RWPE2 (cell line): ENCODE results near the gene NAB2.

ENCODE experiments used
- ATAC-seq: fragments of 200-7000 bp; cut with Tn5 transposase; 3 replicates; pipeline ENCODE4 v1.9.1; 2021; ENCODE audit warnings: low read depth
- DNase-seq: peaks from one replicate; pipeline ENCODE4 v3.0.0-alpha.2; 2020; ENCODE audit warnings: low spot score
- H3K27ac ChIP-seq: fragments of 450-650 bp; 2 replicates; pipeline ENCODE4 v1.5.1; 2017; ENCODE audit warnings: mild to moderate bottlenecking; ENCODE audit not compliant: poor library complexity, severe bottlenecking
- H3K27me3 ChIP-seq: fragments of 250-450 bp; sonication (Bioruptor Pico); 2 replicates; pipeline ENCODE4 v1.5.1; 2021; ENCODE audit warnings: mild to moderate bottlenecking, moderate library complexity; ENCODE audit not compliant: insufficient read depth, poor library complexity, severe bottlenecking
- H3K36me3 ChIP-seq: fragments of 250-450 bp; sonication (Bioruptor Pico); 2 replicates; pipeline ENCODE4 v1.5.1; 2020; ENCODE audit warnings: low read depth, mild to moderate bottlenecking, moderate library complexity
- H3K4me1 ChIP-seq: fragments of 250-450 bp; sonication (Bioruptor Pico); 2 replicates; pipeline ENCODE4 v1.5.1; 2021; ENCODE audit warnings: mild to moderate bottlenecking, moderate library complexity; ENCODE audit not compliant: insufficient read depth, poor library complexity, severe bottlenecking
- H3K4me3 ChIP-seq: fragments of 250-450 bp; sonication (Bioruptor Pico); 2 replicates; pipeline ENCODE4 v1.5.1; 2021; ENCODE audit warnings: mild to moderate bottlenecking, moderate library complexity; ENCODE audit not compliant: severe bottlenecking
- H3K9me3 ChIP-seq: fragments of 250-450 bp; sonication (Bioruptor Pico); 2 replicates; pipeline ENCODE4 v1.5.1; 2021; ENCODE audit warnings: mild to moderate bottlenecking, moderate library complexity; ENCODE audit not compliant: severe bottlenecking
- TF ChIP-seq, protein P1 (sequence below): fragments of 450-650 bp; IDR thresholded peaks from one replicate; pipeline ENCODE4 v1.5.1; 2017; ENCODE audit warnings: mild to moderate bottlenecking, moderate library complexity; ENCODE audit not compliant: poor library complexity, severe bottlenecking

The NAB2 gene

DNA sequence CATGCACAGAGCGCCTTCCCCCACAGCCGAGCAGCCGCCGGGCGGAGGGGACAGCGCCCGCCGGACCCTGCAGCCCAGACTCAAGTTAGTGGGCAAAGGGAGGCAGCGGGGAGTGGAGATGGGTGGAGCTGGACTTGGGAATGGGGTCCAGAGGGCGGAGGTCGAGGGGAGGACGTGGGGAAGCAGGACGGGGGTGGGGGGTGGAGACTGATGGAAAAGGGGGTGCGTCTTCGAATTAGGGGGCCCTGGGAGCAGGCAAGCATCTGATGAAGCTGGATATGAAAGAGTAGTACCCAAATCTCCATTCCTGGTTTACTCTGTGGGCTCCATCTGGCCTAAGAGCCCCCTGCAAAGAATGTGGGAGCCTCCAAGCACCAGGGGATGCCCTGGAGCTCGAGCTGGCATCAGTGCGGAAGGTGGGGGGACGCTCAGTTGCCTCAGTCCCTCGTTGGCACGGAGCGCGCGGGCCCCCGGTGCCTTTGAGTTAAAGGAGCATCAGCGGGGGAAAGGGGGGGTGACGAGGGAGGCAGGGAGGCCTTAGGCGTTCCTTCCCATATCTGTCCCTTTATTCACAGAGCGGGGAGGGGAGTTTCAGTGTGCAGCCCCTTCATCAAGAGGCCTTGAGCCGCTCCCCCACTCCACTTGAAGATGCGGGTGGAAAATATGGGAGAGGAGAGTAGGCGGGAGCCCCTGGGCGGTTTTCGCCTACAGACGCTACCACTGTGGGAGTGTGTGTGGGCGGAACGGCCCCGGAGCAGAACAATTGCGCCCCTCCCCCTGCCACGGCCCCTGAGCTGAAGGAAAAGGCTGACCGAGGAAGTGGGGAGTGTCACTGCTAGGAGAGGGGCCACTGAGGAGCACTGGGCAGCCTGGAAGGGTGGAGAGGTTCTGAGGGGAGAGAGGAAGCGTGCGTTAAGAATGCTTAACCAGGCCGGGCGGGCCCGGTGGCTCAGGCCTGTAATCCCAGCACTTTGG, 644 bp downstream of the NAB2 start:
- Histone ChIP-seq H3K27ac (peak overlapping the region; percentile 99), H3K4me3 (peak overlapping the region; percentile 93), H3K9me3 (no peaks in the 10 kb centered on the region), H3K27me3 (no peaks in the 10 kb centered on the region), H3K4me1 (peaks cover 21% of the 10 kb centered on the region), H3K36me3 (peaks cover 36% of the 10 kb centered on the region)
- DNase-seq (no peak), ATAC-seq (0 out of 3 replicates have a peak, but pooled peaks have one; percentile 2)
- TF ChIP-seq, protein P1, sequence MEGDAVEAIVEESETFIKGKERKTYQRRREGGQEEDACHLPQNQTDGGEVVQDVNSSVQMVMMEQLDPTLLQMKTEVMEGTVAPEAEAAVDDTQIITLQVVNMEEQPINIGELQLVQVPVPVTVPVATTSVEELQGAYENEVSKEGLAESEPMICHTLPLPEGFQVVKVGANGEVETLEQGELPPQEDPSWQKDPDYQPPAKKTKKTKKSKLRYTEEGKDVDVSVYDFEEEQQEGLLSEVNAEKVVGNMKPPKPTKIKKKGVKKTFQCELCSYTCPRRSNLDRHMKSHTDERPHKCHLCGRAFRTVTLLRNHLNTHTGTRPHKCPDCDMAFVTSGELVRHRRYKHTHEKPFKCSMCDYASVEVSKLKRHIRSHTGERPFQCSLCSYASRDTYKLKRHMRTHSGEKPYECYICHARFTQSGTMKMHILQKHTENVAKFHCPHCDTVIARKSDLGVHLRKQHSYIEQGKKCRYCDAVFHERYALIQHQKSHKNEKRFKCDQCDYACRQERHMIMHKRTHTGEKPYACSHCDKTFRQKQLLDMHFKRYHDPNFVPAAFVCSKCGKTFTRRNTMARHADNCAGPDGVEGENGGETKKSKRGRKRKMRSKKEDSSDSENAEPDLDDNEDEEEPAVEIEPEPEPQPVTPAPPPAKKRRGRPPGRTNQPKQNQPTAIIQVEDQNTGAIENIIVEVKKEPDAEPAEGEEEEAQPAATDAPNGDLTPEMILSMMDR: no peak

DNA sequence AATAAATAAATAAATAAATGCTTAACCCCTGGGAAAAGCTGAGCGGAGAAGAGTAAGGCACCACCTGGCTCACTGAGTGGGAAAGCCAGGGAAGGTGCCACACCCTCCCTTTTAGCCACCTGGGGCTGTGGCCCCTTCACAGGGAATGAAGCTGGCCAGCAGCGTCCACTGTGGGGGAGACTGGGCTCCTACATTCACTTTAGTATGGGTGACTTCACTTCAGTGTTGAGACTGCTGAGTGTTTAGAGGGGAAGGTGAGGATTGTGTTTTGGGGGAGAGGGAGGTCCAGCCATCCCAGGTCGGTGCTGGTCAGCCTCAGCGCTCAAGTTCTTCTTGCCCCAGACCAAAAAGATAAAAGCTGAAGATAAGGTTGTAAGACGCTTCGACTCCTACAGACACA, 1.6 kb downstream of the NAB2 start:
- no peaks in the 10 kb centered on the region for H3K9me3 ChIP-seq
- peaks cover 46% of the 10 kb centered on the region for H3K36me3 ChIP-seq
- peak overlapping the region; percentile 93 for H3K4me3 ChIP-seq
- TF ChIP-seq, protein P1: no peak
- H3K27me3 ChIP-seq: no peaks in the 10 kb centered on the region
- DNase-seq: no peak
- H3K4me1 ChIP-seq: peaks cover 24% of the 10 kb centered on the region
- no peak for ATAC-seq
- H3K27ac ChIP-seq: peak overlapping the region; percentile 99

GRCh38 chr12:57090924-57091637, 2.2 kb downstream of the NAB2 start:
- Histone ChIP-seq H3K4me3 (peak overlapping the region; percentile 93), H3K9me3 (no peaks in the 10 kb centered on the region), H3K36me3 (peaks cover 49% of the 10 kb centered on the region), H3K27me3 (no peaks in the 10 kb centered on the region), H3K27ac (peak overlapping the region; percentile 99), H3K4me1 (peaks cover 25% of the 10 kb centered on the region)
- DNase-seq: no peak
- ATAC-seq: no peak
- TF ChIP-seq, protein P1: no peak

DNA sequence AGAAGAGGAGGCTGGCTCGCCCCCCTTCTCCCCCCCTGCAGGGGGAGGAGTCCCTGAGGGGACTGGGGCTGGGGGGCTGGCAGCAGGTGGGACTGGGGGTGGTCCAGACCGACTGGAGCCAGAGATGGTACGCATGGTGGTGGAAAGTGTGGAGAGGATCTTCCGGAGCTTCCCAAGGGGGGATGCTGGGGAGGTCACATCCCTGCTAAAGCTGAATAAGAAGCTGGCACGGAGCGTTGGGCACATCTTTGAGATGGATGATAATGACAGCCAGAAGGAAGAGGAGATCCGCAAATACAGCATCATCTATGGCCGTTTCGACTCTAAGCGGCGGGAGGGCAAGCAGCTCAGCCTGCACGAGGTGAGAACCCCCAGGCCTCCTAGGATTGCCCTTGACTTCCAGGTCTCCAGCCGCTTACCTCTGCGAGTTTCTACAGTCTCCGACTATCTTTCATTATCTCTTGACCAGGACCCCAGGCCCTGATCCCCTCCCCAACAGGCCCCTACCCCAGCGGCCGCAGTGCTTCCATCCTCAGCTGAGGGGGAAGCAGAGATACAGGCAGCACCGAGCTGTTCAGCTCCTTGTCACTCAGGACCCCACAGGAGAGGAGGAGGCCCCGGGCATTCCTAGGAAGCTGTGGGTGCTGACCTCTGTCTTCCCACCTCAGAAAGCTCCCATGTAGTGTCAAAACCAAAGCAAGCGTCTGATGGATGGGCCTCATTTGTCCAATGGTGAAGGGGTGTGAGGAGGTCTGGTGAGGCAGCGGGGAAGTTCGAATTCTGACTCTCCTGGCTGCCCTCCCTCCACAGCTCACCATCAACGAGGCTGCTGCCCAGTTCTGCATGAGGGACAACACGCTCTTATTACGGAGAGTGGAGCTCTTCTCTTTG, 3.0 kb downstream of the NAB2 start:
- Histone ChIP-seq H3K27me3 (no peaks in the 10 kb centered on the region), H3K4me1 (peaks cover 20% of the 10 kb centered on the region), H3K36me3 (peaks cover 55% of the 10 kb centered on the region), H3K9me3 (no peaks in the 10 kb centered on the region), H3K27ac (peak overlapping the region; percentile 61), H3K4me3 (no peak overlapping the region)
- ATAC-seq (no peak), DNase-seq (no peak)
- TF ChIP-seq, protein P1: no peak
